ENCODE results near the gene PGF. TPM values are rescaled to one million over a fixed set of nuclear protein-coding genes. Genes with fewer than 3 reads are reported as not detected.

The PGF gene
- polyA plus RNA-seq, 3 donors = 0.03 TPM; not detected in 2

GRCh38 chr14:74915426-74915825, 40.0 kb downstream of the PGF start:
- WGBS (ENCODE audit: insufficient coverage) = no CpG with 5 or more reads among the region's 4 CpGs
- H3K27me3 Mint-ChIP-seq (ENCODE audit: low read depth in 3 of 3) = peaks cover 0 to 3% (median under 1%) of the 10 kb centered on the region in 3 donors
- no peaks in the 10 kb centered on the region for H3K9me3 Mint-ChIP-seq

GRCh38 chr14:74913986-74914573, 41.3 kb downstream of the PGF start:
- no peak overlapping the region for H2AFZ ChIP-seq (ENCODE audit: insufficient read depth, low read depth, low read length, poor library complexity, severe bottlenecking)
- no peaks in the 10 kb centered on the region for H3K9me3 ChIP-seq (replicated peaks in 1 of 2; ENCODE audit: control insufficient read depth in 1 of 2, insufficient read depth in 1 of 2, low read length in 2 of 2)
- TF ChIP-seq CTCF (IDR thresholded peaks at IDR 0.05) = peak; percentile 60
- H3K4me3 ChIP-seq (replicated peaks in 1 of 3; ENCODE audit: low read depth in 2 of 3, low read length in 3 of 3) = no peak overlapping the region
- H3K9ac ChIP-seq (ENCODE audit: insufficient read depth, low read length, poor library complexity, severe bottlenecking) = no peak overlapping the region
- H4K20me1 ChIP-seq (ENCODE audit: insufficient read depth, low read length) = no peaks in the 10 kb centered on the region
- intact Hi-C loops (cut with micrococcal nuclease) = loop anchor here in 1 of 2 donors (5.0 kb wide), 1 partner anchor 173 kb away; no protein-coding TSS in a partner anchor
- H3K27ac ChIP-seq (ENCODE audit: low read depth in 1 of 2, low read length in 2 of 2) = no peak overlapping the region
- no peaks in the 10 kb centered on the region for H3K36me3 ChIP-seq (replicated peaks in 1 of 2; ENCODE audit: control insufficient read depth in 1 of 2, insufficient read depth in 2 of 2, low read length in 2 of 2)
- H3K27ac Mint-ChIP-seq = peak overlapping the region in 2 of 7 donors; percentile 13 to 28
- 60% methylated on average over 1 of the region's 6 CpGs for WGBS (ENCODE audit: insufficient coverage)
- no peaks in the 10 kb centered on the region for H3K4me1 ChIP-seq (ENCODE audit: control insufficient read depth in 1 of 2, insufficient read depth in 2 of 2, low read length in 2 of 2)
- H3K9me3 Mint-ChIP-seq = no peaks in the 10 kb centered on the region
- no peaks in the 10 kb centered on the region for H3K79me2 ChIP-seq (ENCODE audit: insufficient read depth, low read length)
- H3K27me3 Mint-ChIP-seq (ENCODE audit: low read depth in 3 of 3) = peaks cover 0 to 3% (median 2%) of the 10 kb centered on the region in 3 donors
- no peak overlapping the region for H3K4me2 ChIP-seq (replicated peaks; ENCODE audit: extremely low read depth, low read length, poor library complexity, severe bottlenecking)
- H3K4me1 Mint-ChIP-seq = peaks cover 1% of the 10 kb centered on the region
- H3K4me3 Mint-ChIP-seq = no peak overlapping the region
- H3K27me3 ChIP-seq (ENCODE audit: control insufficient read depth in 2 of 2, insufficient read depth in 2 of 2, low read length in 2 of 2) = no peaks in the 10 kb centered on the region
- peak in 2 of 3 donors; percentile 28 to 34 for DNase-seq
- H3K36me3 Mint-ChIP-seq = no peaks in the 10 kb centered on the region

More at GRCh38 chr14:74915426-74915825, 40.0 kb downstream of the PGF start:
- no peak for DNase-seq
- Histone ChIP-seq H3K4me1 (ENCODE audit: control insufficient read depth in 1 of 2, insufficient read depth in 2 of 2, low read length in 2 of 2) (no peaks in the 10 kb centered on the region), H3K27me3 (ENCODE audit: control insufficient read depth in 2 of 2, insufficient read depth in 2 of 2, low read length in 2 of 2) (no peaks in the 10 kb centered on the region), H3K79me2 (ENCODE audit: insufficient read depth, low read length) (no peaks in the 10 kb centered on the region), H3K4me3 (replicated peaks in 1 of 3; ENCODE audit: low read depth in 2 of 3, low read length in 3 of 3) (no peak overlapping the region), H3K27ac (ENCODE audit: low read depth in 1 of 2, low read length in 2 of 2) (no peak overlapping the region), H2AFZ (ENCODE audit: insufficient read depth, low read depth, low read length, poor library complexity, severe bottlenecking) (no peak overlapping the region), H3K4me2 (replicated peaks; ENCODE audit: extremely low read depth, low read length, poor library complexity, severe bottlenecking) (no peak overlapping the region), H3K9ac (ENCODE audit: insufficient read depth, low read length, poor library complexity, severe bottlenecking) (no peak overlapping the region), H3K36me3 (replicated peaks in 1 of 2; ENCODE audit: control insufficient read depth in 1 of 2, insufficient read depth in 2 of 2, low read length in 2 of 2) (no peaks in the 10 kb centered on the region), H4K20me1 (ENCODE audit: insufficient read depth, low read length) (no peaks in the 10 kb centered on the region), H3K9me3 (replicated peaks in 1 of 2; ENCODE audit: control insufficient read depth in 1 of 2, insufficient read depth in 1 of 2, low read length in 2 of 2) (no peaks in the 10 kb centered on the region)
- Mint-ChIP-seq H3K27ac (no peak overlapping the region), H3K4me3 (no peak overlapping the region), H3K36me3 (no peaks in the 10 kb centered on the region), H3K4me1 (peaks cover 1% of the 10 kb centered on the region)
- intact Hi-C loops (cut with micrococcal nuclease) = no loop called here
- no peak for TF ChIP-seq CTCF (IDR thresholded peaks at IDR 0.05)
